Breast epithelium (tissue), 4 donors: ENCODE measurements around the gene RIPPLY3. TPM values are rescaled to one million over a fixed set of nuclear protein-coding genes. Genes with fewer than 3 reads are reported as not detected.
"Not testable (repeated sequence)": the region's sequence is repeated elsewhere in the genome, so short reads cannot be mapped to it uniquely, and the experiment has no call there.

Source experiments
- DNase-seq, 2 donors: peaks; one replicate each; pipeline ENCODE4 v3.0.0-alpha.2; 2019; ENCODE audit warnings: low spot score in 2 of 2
- H3K27ac ChIP-seq, 2 donors: fragments of 200-600 bp; sonication (generic) in 1 of 2; one replicate each; pipeline ENCODE4 v1.5.1; 2016 to 2019; ENCODE audit warnings: mild to moderate bottlenecking in 1 of 2
- H3K27me3 ChIP-seq, 2 donors: fragments of 200-600 bp; sonication (generic) in 1 of 2; one replicate each; pipeline versions ENCODE4 v1.5.1 to v1.6.0; 2017 to 2019; ENCODE audit warnings: control low read depth in 1 of 2, mild to moderate bottlenecking in 1 of 2
- H3K36me3 ChIP-seq: fragments of 200-600 bp; one replicate; pipeline ENCODE4 v1.5.1; 2019
- H3K4me1 ChIP-seq, 2 donors: fragments of 200-600 bp; sonication (generic); one replicate each; pipeline ENCODE4 v1.5.1; 2016 to 2019; ENCODE audit warnings: control low read depth in 1 of 2
- H3K4me3 ChIP-seq, 3 donors: fragments of 200-600 bp; sonication (generic); 1 replicate in 2 of 3; 2 replicates in 1 of 3; pipeline ENCODE4 v1.5.1; 2016 to 2019; ENCODE audit warnings: mild to moderate bottlenecking in 3 of 3, moderate library complexity in 2 of 3
- H3K9me3 ChIP-seq, 2 donors: fragments of 200-600 bp; sonication (generic) in 1 of 2; one replicate each; pipeline ENCODE4 v1.5.1; 2016 to 2019; ENCODE audit warnings: control low read depth in 1 of 2
- CTCF ChIP-seq, 3 donors: fragments of 450-650 bp; IDR thresholded peaks; one replicate each; pipeline ENCODE4 v1.5.1; 2016 to 2017; ENCODE audit warnings: antibody characterized with exemption in 3 of 3, mild to moderate bottlenecking in 3 of 3, moderate library complexity in 3 of 3
- POLR2A ChIP-seq: fragments of 450-650 bp; IDR thresholded peaks from one replicate; pipeline ENCODE4 v1.6.1; 2016; ENCODE audit warnings: antibody characterized with exemption, mild to moderate bottlenecking, moderate library complexity
- POLR2AphosphoS5 ChIP-seq, 3 donors: sonication (generic); formaldehyde crosslinking; IDR thresholded peaks; one replicate each; pipeline ENCODE4 v1.6.1; 2017; ENCODE audit warnings: antibody characterized with exemption in 3 of 3
- intact Hi-C: fragments of 100-400 bp; cut with DNase I; formaldehyde crosslinking; loops from one replicate; pipeline ENCODE4 v1.15.1; 2023; ENCODE audit warnings: low total_unique reads
- total RNA-seq, 3 donors: library from RNA; depleted of rRNA; stranded (reverse); fragments of >200 nt; gene quantifications; one replicate each; pipeline ENCODE4 v1.1.0, GENCODE V29; 2016

The RIPPLY3 gene
- total RNA-seq, 3 donors from 2014 or later: 0.16 to 0.44 TPM; not detected in 1

- Histone ChIP-seq H3K27me3 (no peaks in the 10 kb centered on the region), H3K4me1 (no peaks in the 10 kb centered on the region), H3K4me3 (no peak overlapping the region), H3K36me3 (no peaks in the 10 kb centered on the region), H3K9me3 (no peaks in the 10 kb centered on the region), H3K27ac (no peak overlapping the region)
- no peak for DNase-seq
- intact Hi-C loops: no loop called here
- no peak for TF ChIP-seq POLR2A
- TF ChIP-seq CTCF (IDR thresholded peaks at IDR 0.05): no peak
- no peak for TF ChIP-seq POLR2AphosphoS5 (IDR thresholded peaks at IDR 0.05)
Observed at GRCh38 chr21:37045149-37045548, 38.6 kb downstream of the RIPPLY3 start.

GRCh38 chr21:37045556-37045955 lies 39.1 kb downstream of the RIPPLY3 start:
- intact Hi-C loops: no loop called here
- Histone ChIP-seq H3K4me1 (no peaks in the 10 kb centered on the region), H3K27ac (no peak overlapping the region), H3K9me3 (no peaks in the 10 kb centered on the region), H3K27me3 (no peaks in the 10 kb centered on the region), H3K4me3 (no peak overlapping the region), H3K36me3 (no peaks in the 10 kb centered on the region)
- no peak for DNase-seq
- TF ChIP-seq POLR2A (no peak), POLR2AphosphoS5 (IDR thresholded peaks at IDR 0.05) (no peak), CTCF (IDR thresholded peaks at IDR 0.05) (no peak)

GRCh38 chr21:37047079-37047478 lies 40.6 kb downstream of the RIPPLY3 start:
- Histone ChIP-seq H3K4me1 (no peaks in the 10 kb centered on the region), H3K4me3 (no peak overlapping the region), H3K9me3 (no peaks in the 10 kb centered on the region), H3K36me3 (no peaks in the 10 kb centered on the region), H3K27ac (no peak overlapping the region), H3K27me3 (no peaks in the 10 kb centered on the region)
- DNase-seq: no peak
- intact Hi-C loops: no loop called here
- TF ChIP-seq CTCF (IDR thresholded peaks at IDR 0.05) (no peak), POLR2A (no peak), POLR2AphosphoS5 (IDR thresholded peaks at IDR 0.05) (no peak)

GRCh38 chr21:37049741-37050140 lies 43.2 kb downstream of the RIPPLY3 start:
- H3K27ac ChIP-seq, H3K27me3 ChIP-seq, H3K4me3 ChIP-seq, intact Hi-C loops, DNase-seq, H3K9me3 ChIP-seq, H3K36me3 ChIP-seq, H3K4me1 ChIP-seq: not testable (repeated sequence)

- no peak for DNase-seq
- Histone ChIP-seq H3K27me3 (no peaks in the 10 kb centered on the region), H3K9me3 (no peaks in the 10 kb centered on the region), H3K27ac (no peak overlapping the region), H3K4me3 (no peak overlapping the region), H3K4me1 (no peaks in the 10 kb centered on the region), H3K36me3 (no peaks in the 10 kb centered on the region)
- intact Hi-C loops: no loop called here
- no peak for TF ChIP-seq POLR2A
- no peak for TF ChIP-seq POLR2AphosphoS5 (IDR thresholded peaks at IDR 0.05)
- TF ChIP-seq CTCF (IDR thresholded peaks at IDR 0.05): no peak
Observed at GRCh38 chr21:37055271-37055855, 48.9 kb downstream of the RIPPLY3 start.

GRCh38 chr21:37057614-37058013 lies 51.1 kb downstream of the RIPPLY3 start:
- TF ChIP-seq CTCF (IDR thresholded peaks at IDR 0.05) (no peak), POLR2A (no peak), POLR2AphosphoS5 (IDR thresholded peaks at IDR 0.05) (no peak)
- H3K36me3 ChIP-seq: no peaks in the 10 kb centered on the region
- H3K9me3 ChIP-seq: no peaks in the 10 kb centered on the region
- no peak for DNase-seq
- no peak overlapping the region for H3K4me3 ChIP-seq
- intact Hi-C loops: no loop called here
- no peaks in the 10 kb centered on the region for H3K27me3 ChIP-seq
- no peaks in the 10 kb centered on the region for H3K4me1 ChIP-seq
- H3K27ac ChIP-seq: no peak overlapping the region
